H9 (cell line): ENCODE data around the gene TMEM181. TPM values are rescaled to one million over a fixed set of nuclear protein-coding genes. Genes with fewer than 3 reads are reported as not detected.

Experiments
- DNase-seq: peaks from one replicate; pipeline ENCODE4 v3.0.0-alpha.2; 2017
- H2AFZ ChIP-seq: one replicate; pipeline ENCODE4 v1.6.1; 2013; ENCODE audit warnings: mild to moderate bottlenecking, low read length, control low read depth, moderate library complexity
- H2AK5ac ChIP-seq: 2 replicates; pipeline ENCODE4 v1.6.1; 2013; ENCODE audit warnings: low read length, control low read depth, mixed read lengths; ENCODE audit not compliant: insufficient read length
- H2BK120ac ChIP-seq: one replicate; pipeline ENCODE4 v1.6.1; 2013; ENCODE audit warnings: low read depth, mild to moderate bottlenecking, low read length, control low read depth, inconsistent platforms; ENCODE audit not compliant: poor library complexity, severe bottlenecking
- H2BK12ac ChIP-seq: 2 replicates; pipeline ENCODE4 v1.6.1; 2013; ENCODE audit warnings: low read length, control low read depth, mixed read lengths, low read depth; ENCODE audit not compliant: insufficient read length
- H2BK15ac ChIP-seq: 2 replicates; pipeline ENCODE4 v1.6.1; 2013; ENCODE audit warnings: low read depth, low read length, control low read depth
- H2BK20ac ChIP-seq: one replicate; pipeline ENCODE4 v1.6.1; 2013; ENCODE audit warnings: low read depth, mild to moderate bottlenecking, low read length, control low read depth, inconsistent platforms; ENCODE audit not compliant: poor library complexity, severe bottlenecking
- H2BK5ac ChIP-seq: 2 replicates; pipeline ENCODE4 v1.6.1; 2013; ENCODE audit warnings: low read length, control low read depth, mixed read lengths; ENCODE audit not compliant: insufficient read length
- H3K14ac ChIP-seq: 2 replicates; pipeline ENCODE4 v1.6.1; 2013; ENCODE audit warnings: low read length, control low read depth; ENCODE audit not compliant: insufficient read depth
- H3K18ac ChIP-seq: 2 replicates; pipeline ENCODE4 v1.6.1; 2013; ENCODE audit warnings: low read depth, mild to moderate bottlenecking, mixed read lengths, low read length, control low read depth; ENCODE audit not compliant: insufficient read length
- H3K23ac ChIP-seq: 2 replicates; pipeline ENCODE4 v1.6.1; 2013; ENCODE audit warnings: low read length, control low read depth, mixed read lengths, low read depth; ENCODE audit not compliant: insufficient read length
- H3K23me2 ChIP-seq: 2 replicates; pipeline ENCODE4 v1.6.1; 2013; ENCODE audit warnings: low read depth, mild to moderate bottlenecking, mixed read lengths, low read length, control low read depth; ENCODE audit not compliant: insufficient read length, poor library complexity, severe bottlenecking
- H3K27ac ChIP-seq: 2 replicates; pipeline ENCODE4 v1.5.1; 2013; ENCODE audit warnings: low read length, control low read depth, mixed read lengths, low read depth; ENCODE audit not compliant: insufficient read length
- H3K27me3 ChIP-seq: 2 replicates; pipeline ENCODE4 v1.6.1; 2013; ENCODE audit warnings: low read length, control low read depth, inconsistent platforms; ENCODE audit not compliant: insufficient read depth
- H3K4ac ChIP-seq: 2 replicates; pipeline ENCODE4 v1.6.1; 2013; ENCODE audit warnings: low read depth, mild to moderate bottlenecking, control low read depth, inconsistent platforms, low read length, moderate library complexity
- H3K4me1 ChIP-seq: 2 replicates; pipeline ENCODE4 v1.6.1; 2013; ENCODE audit warnings: low read length, control low read depth, inconsistent platforms; ENCODE audit not compliant: insufficient read depth
- H3K4me2 ChIP-seq: 2 replicates; pipeline ENCODE4 v1.6.1; 2013; ENCODE audit warnings: low read length, control low read depth, mixed read lengths; ENCODE audit not compliant: insufficient read length, insufficient read depth
- H3K56ac ChIP-seq: 2 replicates; pipeline ENCODE4 v1.6.1; 2013; ENCODE audit warnings: low read depth, mild to moderate bottlenecking, mixed read lengths, low read length, control low read depth; ENCODE audit not compliant: insufficient read length
- H3K79me1 ChIP-seq: 2 replicates; pipeline ENCODE4 v1.6.1; 2013; ENCODE audit warnings: low read depth, mild to moderate bottlenecking, moderate library complexity, low read length, control low read depth, inconsistent platforms; ENCODE audit not compliant: insufficient read depth, poor library complexity, severe bottlenecking
- H3K79me2 ChIP-seq: 2 replicates; pipeline ENCODE4 v1.6.1; 2013; ENCODE audit warnings: low read length, control low read depth, inconsistent platforms; ENCODE audit not compliant: insufficient read depth
- H3K9ac ChIP-seq: 2 replicates; pipeline ENCODE4 v1.6.1; 2013; ENCODE audit warnings: low read length, control low read depth, mixed read lengths; ENCODE audit not compliant: insufficient read length; ENCODE audit errors: extremely low read depth
- H3K9me3 ChIP-seq: one replicate; pipeline ENCODE4 v1.6.1; 2013; ENCODE audit warnings: low read depth, low read length, inconsistent platforms; ENCODE audit not compliant: control insufficient read depth
- H3T11ph ChIP-seq: one replicate; pipeline ENCODE4 v1.6.1; 2013; ENCODE audit warnings: mild to moderate bottlenecking, low read length, control low read depth, inconsistent platforms
- H4K20me1 ChIP-seq: one replicate; pipeline ENCODE4 v1.6.1; 2013; ENCODE audit not compliant: control insufficient read depth, insufficient read length, insufficient read depth
- H4K5ac ChIP-seq: 2 replicates; pipeline ENCODE4 v1.6.1; 2013; ENCODE audit warnings: low read depth, mild to moderate bottlenecking, mixed read lengths, low read length, control low read depth; ENCODE audit not compliant: insufficient read length
- H4K8ac ChIP-seq: replicated peaks from 2 replicates; pipeline ENCODE4 v1.6.1; 2013; ENCODE audit warnings: low read length, control low read depth, mixed read lengths, low read depth; ENCODE audit not compliant: insufficient read length
- H4K91ac ChIP-seq: 2 replicates; pipeline ENCODE4 v1.6.1; 2013; ENCODE audit warnings: low read depth, mild to moderate bottlenecking, moderate library complexity, mixed read lengths, low read length, control low read depth; ENCODE audit not compliant: insufficient read length
- H3K27ac Mint-ChIP-seq, 3 experiments: 2 replicates in 2 of 3; 3 replicates in 1 of 3; pipeline ENCODE4 v1.8.0; 2020 to 2021; ENCODE audit warnings: mixed read lengths in 3 of 3, mild to moderate bottlenecking in 1 of 3, moderate library complexity in 1 of 3
- H3K27me3 Mint-ChIP-seq: 2 replicates; pipeline ENCODE4 v1.8.0; 2021; ENCODE audit warnings: low read depth, mild to moderate bottlenecking, moderate library complexity, mixed read lengths
- H3K36me3 Mint-ChIP-seq, 3 experiments: 2 replicates in 2 of 3; 3 replicates in 1 of 3; pipeline ENCODE4 v1.8.0; 2020 to 2021; ENCODE audit warnings: low read depth in 3 of 3, mixed read lengths in 3 of 3; ENCODE audit not compliant: insufficient read depth in 1 of 3
- H3K4me1 Mint-ChIP-seq, 2 experiments: 2 replicates each; pipeline ENCODE4 v1.8.0; 2020; ENCODE audit warnings: mixed read lengths in 2 of 2
- H3K4me3 Mint-ChIP-seq, 2 experiments: 2 replicates in 1 of 2; 3 replicates in 1 of 2; pipeline ENCODE4 v1.8.0; 2020 to 2021; ENCODE audit warnings: mild to moderate bottlenecking in 2 of 2, mixed read lengths in 2 of 2, moderate library complexity in 1 of 2
- H3K9me3 Mint-ChIP-seq, 2 experiments: 2 replicates in 1 of 2; 3 replicates in 1 of 2; pipeline ENCODE4 v1.8.0; 2020; ENCODE audit warnings: mild to moderate bottlenecking in 2 of 2, mixed read lengths in 2 of 2, moderate library complexity in 1 of 2
- CTCF ChIP-seq: fragments of 200-600 bp; sonication (generic); conservative IDR thresholded peaks from 3 replicates; pipeline ENCODE4 v1.8.0; 2021; ENCODE audit warnings: antibody characterized with exemption, mild to moderate bottlenecking
- WGBS: extraction: QIAGEN DNeasy Blood & Tissue Kit; methylation state at CpG from one replicate; pipeline ENCODE4 v1.1.7; 2013; ENCODE audit warnings: missing lambda C conversion rate, low lambda C conversion rate, mixed read lengths; ENCODE audit not compliant: insufficient read length; ENCODE audit errors: extremely low coverage; 5-methylcytosine and 5-hydroxymethylcytosine counted together
- total RNA-seq: library from RNA; stranded (reverse); gene quantifications from 2 replicates; pipeline ENCODE4 v1.2.1, GENCODE V29; 2021

The TMEM181 gene
- total RNA-seq, 1 experiment from 2014 or later, result 24.4 TPM

GRCh38 chr6:158586652-158587051, 26.8 kb downstream of the TMEM181 start:
- peaks cover 46 to 85% (median 83%) of the 10 kb centered on the region in 3 experiments for H3K36me3 Mint-ChIP-seq

More at GRCh38 chr6:158586652-158587051, 26.8 kb downstream of the TMEM181 start:
- no peaks in the 10 kb centered on the region for H3K79me2 ChIP-seq
- no peak overlapping the region for H3K56ac ChIP-seq
- no peaks in the 10 kb centered on the region for H3K27me3 ChIP-seq
- no peak overlapping the region for H2BK15ac ChIP-seq
- H3K4me1 Mint-ChIP-seq, result no peaks in the 10 kb centered on the region
- no peaks in the 10 kb centered on the region for H3K79me1 ChIP-seq
- no peak for DNase-seq
- no peak overlapping the region for H4K8ac ChIP-seq
- no peak for TF ChIP-seq CTCF
- H2BK20ac ChIP-seq, result no peak overlapping the region
- H3K27ac Mint-ChIP-seq, result no peak overlapping the region
- H3K4me1 ChIP-seq, result no peaks in the 10 kb centered on the region
- peaks cover 3% of the 10 kb centered on the region for H3K23me2 ChIP-seq
- H3K4me2 ChIP-seq, result no peak overlapping the region
- no peak overlapping the region for H2BK5ac ChIP-seq
- no peak overlapping the region for H3K23ac ChIP-seq
- no peak overlapping the region for H3K18ac ChIP-seq
- H3K9ac ChIP-seq, result no peak overlapping the region
- H3K27ac ChIP-seq, result no peak overlapping the region
- no peak overlapping the region for H3K14ac ChIP-seq
- no peak overlapping the region for H3K4ac ChIP-seq
- no peak overlapping the region for H2AFZ ChIP-seq
- no peak overlapping the region for H2BK12ac ChIP-seq
- no peak overlapping the region for H2AK5ac ChIP-seq
- H4K20me1 ChIP-seq, result no peaks in the 10 kb centered on the region
- H4K91ac ChIP-seq, result no peak overlapping the region
- no peak overlapping the region for H3T11ph ChIP-seq
- no CpG with 5 or more reads among the region's 8 CpGs for WGBS
- no peak overlapping the region for H2BK120ac ChIP-seq
- no peak overlapping the region for H4K5ac ChIP-seq
- no peaks in the 10 kb centered on the region for H3K27me3 Mint-ChIP-seq
- H3K9me3 ChIP-seq, result no peaks in the 10 kb centered on the region
- no peaks in the 10 kb centered on the region for H3K9me3 Mint-ChIP-seq
- no peak overlapping the region for H3K4me3 Mint-ChIP-seq
